ENCODE measurements around the gene MYLK. TPM values are rescaled to one million over a fixed set of nuclear protein-coding genes. Genes with fewer than 3 reads are reported as not detected.
"Not testable (repeated sequence)": the region's sequence is repeated elsewhere in the genome, so short reads cannot be mapped to it uniquely, and the experiment has no call there.

The MYLK gene
- total RNA-seq, 1 donor from 2014 or later: 46.2 TPM

GRCh38 chr3:123606527-123606926, 277.6 kb downstream of the MYLK start:
- no peak for DNase-seq (ENCODE audit: low read depth)

DNA sequence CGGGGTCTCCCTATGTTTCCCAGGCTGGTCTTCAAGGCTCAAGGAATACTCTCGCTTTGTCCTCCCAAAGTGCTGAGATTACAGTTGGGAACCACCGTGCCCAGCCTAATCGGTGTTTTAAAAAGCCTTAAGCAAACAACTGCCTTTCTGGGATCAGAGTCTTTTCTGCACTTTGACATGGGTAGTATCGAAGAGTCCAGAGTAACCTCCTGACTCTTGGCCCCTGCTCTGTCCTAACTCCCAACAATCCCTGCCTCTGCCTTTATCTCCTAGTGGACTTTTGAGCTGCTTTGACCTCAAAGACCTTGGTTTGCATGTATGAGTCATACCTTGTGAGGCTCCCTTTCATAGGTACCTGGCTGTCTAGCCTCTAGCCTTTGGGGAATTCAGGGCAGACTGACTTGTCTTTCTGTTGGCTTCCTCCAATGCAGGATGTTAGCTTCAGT, 278.3 kb downstream of the MYLK start:
- DNase-seq (ENCODE audit: low read depth): no peak

GRCh38 chr3:123603153-123603552, 281.0 kb downstream of the MYLK start:
- not testable (repeated sequence) for DNase-seq (ENCODE audit: low read depth)

GRCh38 chr3:123602325-123602724, 281.8 kb downstream of the MYLK start:
- DNase-seq (ENCODE audit: low read depth): no peak

GRCh38 chr3:123600863-123601262, 283.3 kb downstream of the MYLK start:
- DNase-seq (ENCODE audit: low read depth): peak; percentile 80

GRCh38 chr3:123597561-123597960, 286.6 kb downstream of the MYLK start:
- DNase-seq (ENCODE audit: low read depth): no peak

GRCh38 chr3:123595396-123596180, 288.5 kb downstream of the MYLK start:
- DNase-seq (ENCODE audit: low read depth): no peak

GRCh38 chr3:123593381-123593780, 290.8 kb downstream of the MYLK start:
- no peak for DNase-seq (ENCODE audit: low read depth)

GRCh38 chr3:123590685-123591450, 293.3 kb downstream of the MYLK start:
- no peak for DNase-seq (ENCODE audit: low read depth)

GRCh38 chr3:123587401-123587800, 296.7 kb downstream of the MYLK start:
- no peak for DNase-seq (ENCODE audit: low read depth)

DNA sequence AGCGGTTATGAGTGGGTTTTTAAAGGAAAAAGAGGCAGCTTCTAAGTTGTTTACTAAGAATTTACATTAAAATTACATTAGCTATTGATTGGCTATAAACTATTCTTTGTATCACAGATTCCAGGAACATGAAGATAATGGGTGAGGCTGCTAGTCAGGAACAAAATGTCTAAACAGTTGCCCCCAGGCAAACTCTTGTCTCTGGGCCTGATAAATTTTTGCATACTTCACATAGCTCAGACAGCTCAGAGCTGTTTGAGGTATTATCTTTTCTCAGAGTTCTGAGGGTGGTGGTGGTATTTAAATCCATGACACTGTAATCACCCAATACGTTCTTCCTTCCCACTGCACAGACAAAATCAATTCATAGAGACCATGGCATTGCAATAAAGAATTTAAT, 297.2 kb downstream of the MYLK start:
- no peak for DNase-seq (ENCODE audit: low read depth)

DNA sequence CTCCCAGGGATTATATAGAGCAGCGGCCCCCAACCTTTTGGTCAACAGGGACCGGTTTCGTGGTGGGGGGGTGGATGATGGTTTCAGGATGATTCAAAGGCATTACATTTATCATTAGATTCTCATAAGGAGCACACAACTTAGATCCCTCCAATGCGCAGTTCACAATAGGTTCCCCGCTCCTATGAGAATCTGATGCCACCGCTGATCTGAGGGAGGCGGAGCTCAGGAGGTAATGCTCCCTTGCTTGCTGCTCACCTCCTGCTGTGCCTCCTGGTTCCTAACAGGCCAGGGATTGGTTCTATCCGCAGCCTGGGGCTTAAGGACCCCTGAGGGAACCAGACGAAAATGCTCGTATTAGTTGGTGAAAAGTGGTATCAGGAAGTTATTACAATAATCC, 298.0 kb downstream of the MYLK start:
- peak; percentile 62 for DNase-seq (ENCODE audit: low read depth)

- DNase-seq (ENCODE audit: low read depth): peak; percentile 98
Observed at GRCh38 chr3:123584988-123585937, 298.9 kb downstream of the MYLK start, which contains the start of gene HACD2. Gene HACD2 (minus strand): TSS chr3:123585053. CDS start chr3:123585027, 26 bp downstream.

DNA sequence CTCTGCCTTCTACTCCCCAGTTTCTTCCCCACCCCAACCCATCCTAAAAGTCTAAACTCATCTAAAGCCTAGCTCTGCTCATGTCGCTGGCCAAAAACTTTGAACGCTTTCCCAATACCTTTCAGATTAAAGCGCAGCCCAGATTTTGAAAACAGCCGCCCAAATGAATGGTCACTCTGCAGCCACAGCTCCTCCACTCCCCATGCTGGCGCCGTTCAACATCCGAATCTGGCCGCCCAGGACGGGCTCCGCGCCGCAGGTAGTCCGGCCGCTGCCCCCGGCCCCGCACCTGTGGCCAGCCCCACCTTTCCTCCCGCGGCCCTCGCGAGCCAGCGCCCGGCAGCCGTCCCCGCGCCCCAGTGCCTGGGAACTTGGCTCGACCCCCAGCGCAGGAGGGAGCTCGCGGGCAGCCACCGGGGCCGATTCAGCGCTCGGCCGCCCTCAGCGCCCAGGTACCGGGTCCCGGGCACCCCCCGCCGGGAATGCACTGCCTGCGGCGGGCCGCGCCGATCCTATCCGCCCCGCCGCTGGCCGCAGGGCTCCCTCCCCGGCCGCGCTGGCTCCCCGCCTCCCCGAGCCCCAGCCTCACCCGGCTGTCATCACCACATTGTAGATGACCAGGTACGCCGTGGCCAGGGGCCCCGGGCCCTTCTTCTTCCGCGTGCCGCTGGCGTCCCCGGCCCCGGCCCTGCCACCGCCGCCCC, 299.7 kb downstream of the MYLK start:
- DNase-seq (ENCODE audit: low read depth): no peak

DNA sequence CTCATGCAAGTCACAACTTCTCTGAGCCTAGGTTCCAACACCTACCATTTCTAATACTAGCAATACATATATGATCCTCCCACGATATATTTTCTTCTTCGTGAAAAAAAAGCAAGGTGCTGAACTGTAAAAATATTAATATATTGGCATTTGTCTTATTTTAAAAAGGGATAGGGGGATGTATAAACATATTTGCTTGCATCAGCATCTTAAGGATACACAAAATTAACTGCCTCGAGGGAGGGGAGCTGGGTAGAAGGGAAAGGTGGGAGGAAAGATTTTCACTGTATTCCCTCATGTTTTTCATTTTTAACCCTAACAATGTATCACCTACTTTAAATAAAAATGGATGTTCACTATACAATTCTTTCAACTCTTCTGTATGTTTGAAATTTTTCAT, 300.6 kb downstream of the MYLK start:
- no peak for DNase-seq (ENCODE audit: low read depth)

DNA sequence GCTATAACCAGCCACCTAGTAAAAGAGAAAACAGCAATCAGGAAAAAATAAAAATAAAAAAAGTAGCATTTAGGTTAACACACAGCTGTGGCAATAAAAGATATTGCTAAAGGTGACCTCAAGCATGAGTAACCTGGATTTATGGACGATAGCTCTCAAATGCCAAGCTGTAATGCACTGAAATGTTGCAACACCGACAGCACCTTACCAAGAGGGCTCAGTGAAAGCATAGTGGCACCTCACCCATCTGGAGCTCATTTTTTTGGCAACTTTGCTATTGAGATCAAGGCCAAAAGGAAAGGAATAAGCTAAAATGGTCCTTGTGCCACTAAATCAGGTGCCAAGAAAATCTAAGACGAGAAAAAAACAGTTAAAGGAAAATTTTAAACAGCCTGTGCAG, 301.8 kb downstream of the MYLK start:
- no peak for DNase-seq (ENCODE audit: low read depth)

DNA sequence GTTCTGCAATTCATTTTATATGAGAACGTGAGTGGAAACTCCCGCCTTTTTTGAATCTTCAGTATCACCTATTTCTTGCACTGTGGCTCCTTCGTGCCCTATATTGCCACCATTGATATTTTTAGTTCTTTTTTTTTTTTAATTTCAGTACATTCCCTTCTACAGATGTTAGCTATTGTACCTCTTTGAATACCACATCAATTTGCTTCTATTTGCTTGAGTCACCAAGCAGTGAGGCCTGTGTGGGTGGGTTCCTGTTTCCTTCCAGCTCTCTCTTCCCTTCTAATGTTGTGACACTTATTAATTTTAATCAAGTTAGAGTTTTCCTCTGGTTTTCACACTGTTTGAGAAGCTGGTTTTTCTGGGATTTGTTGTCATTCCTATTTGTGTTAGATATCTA, 308.0 kb downstream of the MYLK start:
- DNase-seq (ENCODE audit: low read depth): no peak

DNA sequence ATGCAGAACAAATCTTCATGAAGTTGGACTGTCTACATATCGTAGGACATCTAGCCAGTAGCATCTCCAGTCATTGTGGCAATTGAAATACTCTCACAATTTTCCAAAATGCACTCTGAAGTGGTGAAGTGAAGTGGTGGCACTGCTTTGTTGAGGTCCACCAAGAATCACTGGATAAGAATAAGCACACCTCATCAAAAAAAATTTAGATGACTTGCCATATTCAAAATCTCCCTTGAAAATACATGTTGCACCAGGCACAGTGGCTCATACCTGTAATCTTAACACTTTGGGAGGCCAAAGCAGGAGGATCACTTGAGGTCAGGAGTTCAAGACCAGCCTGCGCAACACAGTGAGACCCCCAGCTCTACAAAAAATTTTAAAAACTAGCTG, 312.2 kb downstream of the MYLK start:
- DNase-seq (ENCODE audit: low read depth): no peak

DNA sequence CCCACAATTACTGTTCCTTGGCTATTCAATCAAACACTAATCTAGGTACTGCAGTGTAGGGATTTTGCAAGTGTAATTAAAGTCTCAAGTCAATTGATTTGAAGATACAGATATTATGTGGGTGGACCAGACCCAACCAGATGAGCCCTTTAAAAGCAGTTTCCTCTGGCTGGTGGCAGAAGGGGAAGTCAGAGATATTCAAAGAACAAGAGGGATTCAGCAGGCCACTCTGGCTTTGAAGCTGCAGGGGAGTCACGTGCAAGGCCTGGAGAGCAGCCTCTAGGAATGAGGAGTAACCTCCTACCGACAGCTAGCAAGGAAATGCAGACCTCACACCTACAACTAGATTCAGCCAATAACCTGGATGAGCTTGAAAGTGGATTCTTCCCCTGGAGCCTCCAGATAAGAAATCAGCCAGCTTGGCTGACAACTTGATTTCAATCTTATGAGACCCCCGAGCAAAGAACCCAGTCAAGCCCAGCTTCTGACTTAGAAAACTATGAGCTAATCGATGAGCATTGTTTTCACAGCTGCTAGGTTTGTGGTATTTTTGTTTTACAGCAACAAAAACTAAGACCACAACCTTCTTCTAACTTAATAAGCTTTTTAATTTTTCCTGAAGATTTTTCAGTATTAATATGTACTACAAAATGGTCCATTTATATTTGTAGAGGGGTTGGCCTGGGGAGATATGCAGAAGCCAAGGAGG, 312.7 kb downstream of the MYLK start:
- DNase-seq (ENCODE audit: low read depth): no peak

DNA sequence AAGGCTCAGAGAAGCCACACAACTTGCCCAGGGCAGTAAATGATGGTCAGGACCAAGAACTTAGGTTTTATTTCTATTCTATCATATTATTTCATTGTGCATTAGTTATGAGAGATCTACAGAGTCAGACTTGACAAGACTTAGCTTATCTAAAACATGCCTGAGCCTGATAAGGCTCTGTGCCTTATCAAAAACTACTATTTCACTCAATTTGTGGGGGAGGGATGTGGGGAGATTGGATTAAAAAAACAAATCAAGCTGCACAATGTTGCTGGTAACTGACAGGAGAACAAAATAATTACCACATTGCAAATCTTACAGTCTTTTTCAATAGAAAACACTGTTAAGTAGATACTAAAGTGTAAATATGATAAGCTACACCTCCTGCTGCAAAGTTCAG, 315.3 kb downstream of the MYLK start:
- DNase-seq (ENCODE audit: low read depth): no peak
